ENCODE data around the gene CPLANE2.
A peak's percentile ranks its signal among the peaks of the same experiment; 100 is the strongest.
"Not testable (repeated sequence)": the region's sequence is repeated elsewhere in the genome, so short reads cannot be mapped to it uniquely, and the experiment has no call there.

Gene CPLANE2

DNA sequence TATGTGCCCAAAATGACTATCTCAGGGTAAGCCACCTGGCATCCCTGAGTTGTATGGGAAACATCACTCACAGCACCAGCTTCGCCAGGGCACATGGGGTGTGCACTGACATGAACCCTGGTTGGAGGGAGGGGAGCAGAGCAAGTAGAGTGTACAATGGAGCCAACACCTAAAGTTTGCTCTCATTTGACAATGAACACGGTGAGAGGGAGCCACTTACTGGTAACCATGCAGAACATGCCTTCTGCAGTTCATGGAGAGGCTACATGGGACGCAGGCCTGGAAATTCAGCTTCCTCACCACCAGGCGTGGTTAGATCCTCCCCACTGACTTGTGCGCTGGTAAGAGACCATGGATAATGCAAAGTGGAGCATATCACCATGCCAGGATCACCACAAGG, 10.0 kb upstream of the CPLANE2 start:
- H3K27me3 ChIP-seq (ENCODE audit: insufficient read depth, poor library complexity, severe bottlenecking), result no peaks in the 10 kb centered on the region
- TF ChIP-seq, protein P1, sequence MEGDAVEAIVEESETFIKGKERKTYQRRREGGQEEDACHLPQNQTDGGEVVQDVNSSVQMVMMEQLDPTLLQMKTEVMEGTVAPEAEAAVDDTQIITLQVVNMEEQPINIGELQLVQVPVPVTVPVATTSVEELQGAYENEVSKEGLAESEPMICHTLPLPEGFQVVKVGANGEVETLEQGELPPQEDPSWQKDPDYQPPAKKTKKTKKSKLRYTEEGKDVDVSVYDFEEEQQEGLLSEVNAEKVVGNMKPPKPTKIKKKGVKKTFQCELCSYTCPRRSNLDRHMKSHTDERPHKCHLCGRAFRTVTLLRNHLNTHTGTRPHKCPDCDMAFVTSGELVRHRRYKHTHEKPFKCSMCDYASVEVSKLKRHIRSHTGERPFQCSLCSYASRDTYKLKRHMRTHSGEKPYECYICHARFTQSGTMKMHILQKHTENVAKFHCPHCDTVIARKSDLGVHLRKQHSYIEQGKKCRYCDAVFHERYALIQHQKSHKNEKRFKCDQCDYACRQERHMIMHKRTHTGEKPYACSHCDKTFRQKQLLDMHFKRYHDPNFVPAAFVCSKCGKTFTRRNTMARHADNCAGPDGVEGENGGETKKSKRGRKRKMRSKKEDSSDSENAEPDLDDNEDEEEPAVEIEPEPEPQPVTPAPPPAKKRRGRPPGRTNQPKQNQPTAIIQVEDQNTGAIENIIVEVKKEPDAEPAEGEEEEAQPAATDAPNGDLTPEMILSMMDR (IDR thresholded peaks at IDR 0.05; ENCODE audit: insufficient read depth, low read length), result no peak
- TF ChIP-seq SPI1 (IDR thresholded peaks at IDR 0.05; ENCODE audit: borderline replicate concordance, low read depth) (no peak), GABPA (IDR thresholded peaks at IDR 0.05; ENCODE audit: low read depth) (no peak), POLR2AphosphoS5 (IDR thresholded peaks at IDR 0.05; ENCODE audit: low read depth) (no peak)
- TF ChIP-seq, protein P2, sequence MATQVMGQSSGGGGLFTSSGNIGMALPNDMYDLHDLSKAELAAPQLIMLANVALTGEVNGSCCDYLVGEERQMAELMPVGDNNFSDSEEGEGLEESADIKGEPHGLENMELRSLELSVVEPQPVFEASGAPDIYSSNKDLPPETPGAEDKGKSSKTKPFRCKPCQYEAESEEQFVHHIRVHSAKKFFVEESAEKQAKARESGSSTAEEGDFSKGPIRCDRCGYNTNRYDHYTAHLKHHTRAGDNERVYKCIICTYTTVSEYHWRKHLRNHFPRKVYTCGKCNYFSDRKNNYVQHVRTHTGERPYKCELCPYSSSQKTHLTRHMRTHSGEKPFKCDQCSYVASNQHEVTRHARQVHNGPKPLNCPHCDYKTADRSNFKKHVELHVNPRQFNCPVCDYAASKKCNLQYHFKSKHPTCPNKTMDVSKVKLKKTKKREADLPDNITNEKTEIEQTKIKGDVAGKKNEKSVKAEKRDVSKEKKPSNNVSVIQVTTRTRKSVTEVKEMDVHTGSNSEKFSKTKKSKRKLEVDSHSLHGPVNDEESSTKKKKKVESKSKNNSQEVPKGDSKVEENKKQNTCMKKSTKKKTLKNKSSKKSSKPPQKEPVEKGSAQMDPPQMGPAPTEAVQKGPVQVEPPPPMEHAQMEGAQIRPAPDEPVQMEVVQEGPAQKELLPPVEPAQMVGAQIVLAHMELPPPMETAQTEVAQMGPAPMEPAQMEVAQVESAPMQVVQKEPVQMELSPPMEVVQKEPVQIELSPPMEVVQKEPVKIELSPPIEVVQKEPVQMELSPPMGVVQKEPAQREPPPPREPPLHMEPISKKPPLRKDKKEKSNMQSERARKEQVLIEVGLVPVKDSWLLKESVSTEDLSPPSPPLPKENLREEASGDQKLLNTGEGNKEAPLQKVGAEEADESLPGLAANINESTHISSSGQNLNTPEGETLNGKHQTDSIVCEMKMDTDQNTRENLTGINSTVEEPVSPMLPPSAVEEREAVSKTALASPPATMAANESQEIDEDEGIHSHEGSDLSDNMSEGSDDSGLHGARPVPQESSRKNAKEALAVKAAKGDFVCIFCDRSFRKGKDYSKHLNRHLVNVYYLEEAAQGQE (IDR thresholded peaks at IDR 0.05; ENCODE audit: insufficient replicate concordance, low read depth), result no peak
- no peak for DNase-seq (ENCODE audit: low read depth in 1 of 2, low spot score in 1 of 2)
- H3K27ac ChIP-seq (replicated peaks), result no peak overlapping the region
- H3K4me3 ChIP-seq (replicated peaks; ENCODE audit: insufficient read depth, low read length), result no peak overlapping the region

DNA sequence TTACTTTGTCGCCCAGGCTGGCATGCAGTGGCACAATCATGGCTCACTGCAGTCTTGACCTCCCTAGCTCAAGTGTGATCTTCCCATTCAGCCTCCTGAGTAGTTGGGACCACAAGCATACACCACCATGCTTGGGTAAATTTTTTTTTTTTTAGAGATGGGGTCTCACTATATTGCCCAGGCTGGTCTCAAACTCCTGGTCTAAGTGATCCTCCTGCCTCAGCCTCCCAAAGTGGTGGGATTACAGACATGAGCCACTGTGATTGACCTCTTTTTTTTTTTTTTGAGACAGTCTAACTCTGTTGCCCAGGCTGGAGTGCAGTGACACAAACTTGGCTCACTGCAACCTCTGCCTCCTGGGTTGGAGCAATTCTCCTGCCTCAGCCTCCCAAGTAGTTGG, 9.3 kb upstream of the CPLANE2 start:
- not testable (repeated sequence) for H3K27me3 ChIP-seq (ENCODE audit: insufficient read depth, poor library complexity, severe bottlenecking); DNase-seq (ENCODE audit: low read depth in 1 of 2, low spot score in 1 of 2); H3K4me3 ChIP-seq (replicated peaks; ENCODE audit: insufficient read depth, low read length); H3K27ac ChIP-seq (replicated peaks)

DNA sequence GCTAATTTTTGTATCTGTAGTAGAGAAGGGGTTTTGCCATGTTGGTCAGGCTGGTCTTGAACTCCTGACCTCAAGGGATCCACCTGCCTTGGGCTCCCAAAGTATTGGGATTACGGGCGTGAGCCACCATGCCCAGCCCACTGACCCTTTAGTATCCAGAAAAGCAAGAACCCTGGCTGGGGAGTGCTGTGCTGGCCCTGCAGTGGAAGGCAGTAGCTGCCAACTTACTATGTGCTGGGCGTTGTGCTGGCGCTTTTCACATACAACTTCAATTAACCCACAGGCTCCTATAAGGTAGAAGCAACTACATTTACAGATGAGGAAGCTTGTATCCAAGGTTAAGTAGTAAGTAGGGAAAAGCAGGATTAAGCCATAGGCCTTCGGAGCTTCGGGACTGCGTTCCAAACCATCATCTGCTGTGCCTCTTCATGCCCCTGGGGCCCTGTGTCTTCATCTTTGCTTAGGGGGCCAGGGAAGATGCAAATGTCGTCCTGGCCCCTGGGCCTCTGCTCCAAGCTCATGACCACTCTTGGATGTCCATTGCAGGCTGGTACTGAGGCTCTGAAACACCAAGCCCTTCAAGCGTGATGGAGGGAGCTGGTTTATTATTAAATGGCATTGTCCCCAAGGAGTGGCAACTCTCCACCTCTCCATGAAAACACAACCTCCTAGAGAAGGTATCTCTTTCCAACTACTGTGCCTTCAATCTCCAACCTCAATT, 8.7 kb upstream of the CPLANE2 start:
- Histone ChIP-seq H3K27me3 (ENCODE audit: insufficient read depth, poor library complexity, severe bottlenecking) (no peaks in the 10 kb centered on the region), H3K4me3 (replicated peaks; ENCODE audit: insufficient read depth, low read length) (no peak overlapping the region), H3K27ac (replicated peaks) (no peak overlapping the region)
- no peak for DNase-seq (ENCODE audit: low read depth in 1 of 2, low spot score in 1 of 2)
- TF ChIP-seq, protein P1 (IDR thresholded peaks at IDR 0.05; ENCODE audit: insufficient read depth, low read length), result no peak
- TF ChIP-seq POLR2AphosphoS5 (IDR thresholded peaks at IDR 0.05; ENCODE audit: low read depth) (no peak), SPI1 (IDR thresholded peaks at IDR 0.05; ENCODE audit: borderline replicate concordance, low read depth) (no peak), GABPA (IDR thresholded peaks at IDR 0.05; ENCODE audit: low read depth) (no peak)
- TF ChIP-seq, protein P2 (IDR thresholded peaks at IDR 0.05; ENCODE audit: insufficient replicate concordance, low read depth), result no peak

DNA sequence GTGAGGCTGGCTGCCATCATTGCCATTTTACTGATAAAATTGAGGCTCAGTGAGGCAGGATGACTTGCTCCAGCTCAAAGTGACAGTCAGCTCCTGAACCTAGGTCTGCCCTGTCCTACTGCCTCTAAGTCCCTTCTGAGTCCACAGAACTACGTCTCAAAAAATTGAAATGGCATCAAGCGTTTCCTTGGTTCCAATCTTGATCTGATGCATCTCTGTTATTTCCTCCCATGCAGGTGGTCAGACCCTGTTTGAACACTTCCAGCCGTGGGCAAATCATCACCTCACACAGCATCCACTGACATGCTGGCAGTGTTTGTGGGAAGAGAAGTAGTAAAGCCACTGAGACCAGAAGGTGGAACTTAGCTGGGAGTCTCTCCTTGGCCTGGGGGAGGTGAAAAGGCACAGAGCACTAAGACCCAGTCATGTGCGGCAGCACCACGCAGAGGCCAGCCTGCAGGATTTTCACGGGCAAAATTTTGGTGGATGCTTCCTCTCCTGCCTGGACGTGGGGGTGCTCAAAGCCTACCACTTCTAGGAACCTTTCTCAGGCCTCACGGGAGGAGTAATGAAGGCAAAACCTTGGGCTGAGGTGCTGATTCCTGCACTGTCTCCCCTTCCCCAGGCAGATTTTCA, 7.8 kb upstream of the CPLANE2 start:
- TF ChIP-seq GABPA (IDR thresholded peaks at IDR 0.05; ENCODE audit: low read depth), result no peak
- TF ChIP-seq, protein P2 (IDR thresholded peaks at IDR 0.05; ENCODE audit: insufficient replicate concordance, low read depth), result no peak
- TF ChIP-seq, protein P1 (IDR thresholded peaks at IDR 0.05; ENCODE audit: insufficient read depth, low read length), result no peak
- TF ChIP-seq SPI1 (IDR thresholded peaks at IDR 0.05; ENCODE audit: borderline replicate concordance, low read depth), result no peak
- TF ChIP-seq POLR2AphosphoS5 (IDR thresholded peaks at IDR 0.05; ENCODE audit: low read depth), result peak; percentile 25; the same call in 1 of the 2 replicates

More for the DNA sequence above, 7.8 kb upstream of the CPLANE2 start:
- Histone ChIP-seq H3K27ac (replicated peaks) (no peak overlapping the region), H3K27me3 (ENCODE audit: insufficient read depth, poor library complexity, severe bottlenecking) (no peaks in the 10 kb centered on the region), H3K4me3 (replicated peaks; ENCODE audit: insufficient read depth, low read length) (no peak overlapping the region)
- DNase-seq (ENCODE audit: low read depth in 1 of 2, low spot score in 1 of 2), result no peak
